Pulmonary artery endothelial cell (primary cell): ENCODE results near the gene AQR. TPM values are rescaled to one million over a fixed set of nuclear protein-coding genes. Genes with fewer than 3 reads are reported as not detected.
"Not testable (repeated sequence)": the region's sequence is repeated elsewhere in the genome, so short reads cannot be mapped to it uniquely, and the experiment has no call there.

Experiments used
- DNase-seq: peaks from one replicate; pipeline ENCODE4 v3.0.0-alpha.2; 2011; ENCODE audit warnings: low read depth, low spot score
- total RNA-seq: library from RNA; depleted of rRNA; stranded (reverse); fragments of >200 nt; gene quantifications from 2 replicates; pipeline ENCODE4 v1.2.3, GENCODE V29; 2014

Gene AQR
- total RNA-seq, 1 donor from 2014 or later, result 23.8 TPM

DNA sequence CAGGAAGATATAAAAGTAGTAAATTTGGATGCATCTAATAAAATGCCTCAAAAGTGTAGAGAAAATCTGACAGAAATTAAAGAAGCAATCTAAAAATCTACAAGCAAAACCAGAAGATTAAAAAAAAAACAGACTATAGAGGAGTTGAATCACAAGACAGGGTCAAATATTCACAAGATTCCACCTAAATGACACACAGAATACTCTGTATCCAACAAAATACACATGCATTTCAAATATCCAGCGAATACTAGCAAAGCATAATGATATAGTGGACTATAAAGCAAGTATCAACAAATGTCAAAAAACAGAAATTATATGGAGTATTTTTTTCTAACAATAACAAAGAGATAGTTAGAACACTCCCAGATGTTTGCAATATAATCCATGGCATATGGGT is 153.7 kb downstream of the AQR start:
- DNase-seq, result no peak

DNA sequence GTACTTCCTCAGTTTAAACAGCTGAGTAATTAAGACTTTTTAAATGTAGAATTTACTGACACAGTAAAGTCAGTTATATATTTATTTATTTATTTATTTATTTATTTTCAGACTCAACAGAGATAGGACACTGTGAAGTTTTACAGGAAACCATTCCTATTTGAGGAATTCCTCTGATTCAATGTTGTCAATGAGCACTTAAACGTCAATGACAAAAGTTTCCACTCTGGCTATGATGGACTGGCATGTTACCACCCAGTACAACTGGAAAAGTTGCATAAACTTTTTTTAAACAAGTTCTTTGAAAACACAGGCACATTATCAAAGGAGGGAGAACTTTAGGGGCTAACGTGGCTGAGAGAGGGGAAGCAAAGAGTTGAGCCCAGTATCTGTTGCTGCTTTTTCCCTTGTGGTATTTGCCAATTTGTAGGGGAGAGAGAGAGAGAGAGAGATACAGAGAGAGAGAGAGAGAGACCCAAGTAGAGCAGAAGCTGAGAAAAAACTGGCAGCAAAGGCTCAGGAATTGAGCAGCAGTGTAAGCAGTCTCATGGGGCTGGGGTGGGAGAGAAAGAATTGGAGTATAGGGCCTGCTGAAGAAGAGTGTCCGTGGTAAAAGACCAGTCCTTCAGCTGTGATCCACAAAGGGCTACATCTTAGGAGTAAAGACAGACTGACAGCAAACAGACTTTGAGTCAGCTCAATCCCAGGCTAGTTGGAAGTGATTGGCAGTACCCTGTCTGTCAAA is 155.9 kb downstream of the AQR start:
- no peak for DNase-seq

DNA sequence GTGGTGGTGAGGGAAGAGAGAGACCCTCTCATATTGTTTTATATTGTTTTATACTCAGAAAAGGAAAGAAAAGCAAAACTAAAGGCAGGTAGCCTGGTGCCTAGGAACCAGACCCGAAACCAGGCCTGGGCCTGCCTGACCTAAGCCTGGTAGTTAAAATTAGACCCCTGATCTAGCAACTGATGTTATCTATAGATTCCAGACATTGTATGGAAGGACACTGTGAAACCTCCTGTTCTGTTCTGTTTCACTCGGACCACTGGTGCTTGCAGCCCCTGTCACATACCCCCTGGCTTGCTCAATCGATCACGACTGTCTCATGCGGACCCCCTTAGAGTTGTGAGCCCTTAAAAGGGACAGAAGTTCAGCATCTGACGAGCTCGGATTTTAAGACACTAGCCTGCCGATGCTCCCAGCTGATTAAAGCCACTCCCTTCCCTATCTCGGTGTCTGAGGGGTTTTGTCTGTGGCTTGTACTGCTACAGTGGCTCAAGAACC is 156.6 kb downstream of the AQR start:
- not testable (repeated sequence) for DNase-seq

DNA sequence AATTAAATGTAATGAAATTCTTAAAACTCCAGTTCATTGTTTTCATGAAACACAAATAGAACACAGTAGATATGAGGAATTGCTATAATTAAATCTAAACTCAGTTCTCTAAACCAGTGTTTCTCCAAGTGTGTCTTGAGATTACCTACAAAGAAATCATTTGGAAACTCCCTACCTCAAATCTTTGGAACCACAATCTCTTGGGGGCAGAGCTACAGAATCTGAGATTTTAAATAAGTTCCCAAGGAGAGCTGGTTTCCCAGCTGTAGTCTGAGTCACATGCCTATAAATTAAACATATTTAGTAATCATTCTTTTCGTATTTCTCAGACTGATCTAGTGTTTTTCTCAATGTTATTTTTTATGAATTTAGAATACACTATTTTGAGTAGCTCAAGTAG is 157.2 kb downstream of the AQR start:
- DNase-seq, result no peak

DNA sequence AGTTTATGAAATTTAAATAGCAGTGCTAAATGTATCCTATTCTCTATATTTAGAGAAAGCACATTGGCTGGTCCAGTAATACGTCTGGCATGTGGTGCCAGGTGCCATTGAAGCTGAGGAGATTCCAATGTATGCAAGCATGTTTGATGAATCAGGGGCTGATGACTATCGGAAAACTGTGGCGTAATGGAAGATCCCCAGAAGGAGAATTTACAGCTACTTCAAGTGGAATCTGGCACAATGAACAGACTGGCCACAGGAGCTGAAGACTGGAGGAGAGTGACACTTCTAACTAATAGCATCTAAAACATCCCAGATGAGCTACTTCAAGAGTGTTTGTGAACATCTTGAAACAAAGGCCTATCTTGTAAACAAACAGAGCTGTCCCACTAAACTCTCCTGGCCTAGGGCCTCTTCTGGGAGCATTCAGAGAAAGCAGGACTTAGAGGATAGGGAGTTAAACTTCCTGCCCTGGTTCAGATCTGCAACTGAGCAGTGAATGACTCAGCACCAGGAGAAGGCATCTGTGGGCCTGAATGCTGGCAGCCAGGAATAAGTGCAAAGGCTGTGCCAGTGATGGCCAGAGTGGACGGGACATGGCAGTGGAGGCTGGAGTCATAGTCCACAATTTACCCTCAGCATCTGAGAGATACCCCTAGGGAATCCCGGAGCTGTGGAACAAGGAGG is 159.0 kb downstream of the AQR start:
- DNase-seq, result no peak

DNA sequence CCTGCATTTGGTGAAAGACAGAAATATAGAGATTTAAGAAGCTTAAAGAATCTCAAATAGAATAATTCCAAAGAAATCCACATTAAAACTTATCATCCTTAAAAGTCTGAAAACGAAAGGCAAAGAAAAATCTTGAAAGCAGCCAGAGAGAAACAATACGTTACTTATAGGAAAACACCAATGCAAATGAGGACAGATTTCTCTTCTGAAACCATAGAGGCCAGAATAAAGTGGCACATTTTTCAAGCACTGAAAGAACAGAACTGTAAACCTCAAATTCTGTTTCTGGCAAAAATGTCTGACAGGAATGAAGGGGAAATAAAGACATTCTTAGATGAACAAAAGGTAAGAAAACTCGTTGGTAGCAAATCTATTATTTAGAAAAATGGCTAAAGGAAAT is 160.4 kb downstream of the AQR start:
- no peak for DNase-seq

DNA sequence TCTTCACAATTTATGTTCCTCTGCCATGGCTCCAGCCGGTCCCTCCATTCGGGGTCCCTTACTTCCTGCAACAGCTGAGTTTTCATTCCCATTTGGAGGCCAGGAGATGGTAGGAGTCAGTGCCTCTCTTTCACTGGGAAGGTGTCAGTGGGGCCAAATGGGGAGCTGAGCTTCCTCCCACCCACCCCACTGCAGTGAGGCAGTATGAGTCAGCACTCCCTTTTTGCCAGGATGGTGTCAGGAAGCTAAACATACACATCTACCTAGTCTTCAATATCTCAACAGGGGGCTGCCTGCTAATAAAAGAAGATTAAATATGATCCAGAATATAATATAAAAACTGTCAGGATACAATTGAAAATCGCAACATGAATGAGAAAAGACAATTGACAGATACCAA is 161.5 kb downstream of the AQR start:
- DNase-seq, result no peak

DNA sequence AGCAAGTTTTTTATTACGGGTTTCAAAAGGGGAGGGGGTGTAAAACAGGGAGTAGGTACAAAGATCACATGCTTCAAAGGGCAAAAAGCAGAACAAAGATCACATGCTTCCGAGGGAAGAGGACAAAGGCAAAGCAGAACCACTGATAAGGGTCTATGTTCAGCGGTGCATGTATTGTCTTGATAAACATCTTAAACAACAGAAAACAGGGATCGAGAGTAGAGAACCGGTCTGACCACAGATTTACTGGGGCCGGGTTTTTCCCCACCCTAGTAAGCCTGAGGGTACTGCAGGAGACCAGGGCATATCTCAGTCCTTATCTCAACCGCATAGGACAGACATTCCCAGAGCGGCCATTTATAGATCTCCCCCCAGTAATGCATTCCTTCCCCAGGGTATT is 162.3 kb downstream of the AQR start:
- not testable (repeated sequence) for DNase-seq

DNA sequence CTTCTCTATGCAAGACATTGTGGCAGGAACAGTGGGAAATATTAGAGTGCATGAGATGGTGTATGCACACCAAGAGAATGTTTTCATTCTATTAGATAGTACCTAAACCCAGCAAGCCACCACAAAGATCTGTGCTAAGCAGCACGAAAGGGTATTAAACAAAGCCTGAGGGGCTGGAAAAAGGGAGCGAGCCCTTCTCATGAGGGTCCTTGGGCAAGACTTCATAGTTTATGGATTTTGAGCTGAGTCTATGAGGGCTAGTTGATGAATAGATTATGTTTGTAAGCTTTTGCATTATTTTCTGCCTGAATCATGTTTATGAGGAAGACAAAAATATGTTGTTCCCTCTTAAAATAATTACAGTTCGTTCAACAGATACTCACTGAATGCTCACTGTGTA is 164.8 kb downstream of the AQR start:
- DNase-seq, result no peak

DNA sequence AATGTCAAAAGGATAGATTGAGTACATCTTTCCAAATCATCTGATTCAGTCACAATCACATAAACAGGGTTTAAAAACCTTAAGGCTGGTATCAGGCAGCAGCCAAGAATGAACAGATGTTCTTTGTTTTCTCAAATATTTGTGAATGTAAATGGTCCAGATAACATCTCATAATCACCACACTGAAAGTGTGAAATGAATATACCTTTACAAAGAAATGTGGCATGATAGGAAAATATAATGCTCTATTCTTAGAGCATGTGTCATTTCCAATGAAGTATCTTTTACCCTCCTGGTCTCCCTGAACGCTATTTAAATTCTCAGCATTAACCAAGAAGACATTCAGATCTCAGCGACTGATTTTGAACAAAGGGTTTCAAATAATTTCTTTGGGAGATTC is 165.4 kb downstream of the AQR start:
- no peak for DNase-seq

DNA sequence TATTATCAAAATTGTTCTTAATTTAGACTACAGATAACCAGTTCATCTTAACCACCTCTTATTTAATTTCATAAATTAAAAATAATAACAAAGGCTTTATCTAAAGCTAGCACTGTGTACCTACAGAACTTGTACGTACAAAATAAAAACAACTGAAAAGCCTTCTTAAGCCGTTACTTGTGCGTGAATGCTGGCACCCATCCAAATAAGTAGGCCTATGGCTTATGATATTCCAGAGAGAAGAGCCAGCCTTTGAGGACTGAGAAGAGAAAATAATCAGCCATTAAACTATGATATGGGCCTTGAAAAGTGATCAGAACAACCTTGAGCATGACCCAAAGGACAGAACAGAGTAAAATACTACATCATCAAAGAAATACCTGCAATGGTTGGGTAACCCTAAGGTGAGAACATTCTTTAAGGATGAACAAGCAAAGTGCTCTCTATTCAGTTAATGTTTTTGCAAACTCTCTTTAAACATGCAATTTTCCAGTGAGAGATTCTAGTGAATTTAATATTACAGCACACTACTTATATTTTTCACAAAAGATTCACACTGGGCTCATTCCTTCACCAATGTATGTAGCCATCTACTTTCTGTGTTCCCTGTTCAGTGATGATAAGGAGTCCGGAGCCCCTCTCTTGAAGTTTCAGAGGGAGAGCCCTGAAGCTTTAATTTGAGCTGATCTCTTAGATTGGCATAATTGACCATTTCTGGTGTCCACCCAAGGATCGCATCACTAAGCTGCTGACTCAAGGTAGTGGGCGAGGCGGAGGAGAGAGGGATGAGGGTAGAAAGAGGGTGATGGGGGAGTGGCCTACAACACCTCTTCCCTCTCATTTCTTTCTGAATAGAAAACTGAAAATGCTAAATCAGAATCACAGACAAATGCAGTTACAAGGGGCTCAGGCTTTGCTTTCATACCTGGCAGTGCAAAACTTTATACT is 166.5 kb downstream of the AQR start:
- no peak for DNase-seq

DNA sequence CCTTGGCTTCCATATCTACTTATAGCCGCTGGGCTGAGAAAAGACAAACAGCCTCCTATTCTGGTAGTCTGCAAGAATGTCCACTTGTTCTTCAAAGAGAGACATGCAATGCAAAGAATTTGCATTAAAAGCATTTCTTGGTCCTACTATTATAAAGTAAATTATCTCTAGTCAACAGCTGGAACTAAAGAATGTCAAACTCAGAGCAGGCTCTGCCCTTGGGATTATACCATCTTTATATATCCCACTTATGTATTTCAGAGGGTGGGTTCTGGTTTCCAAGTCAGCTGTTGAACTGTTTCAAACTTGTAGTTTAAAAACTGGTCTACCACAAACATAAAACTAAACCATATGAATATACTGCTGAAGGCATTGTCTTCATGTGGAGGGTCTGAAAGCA is 167.2 kb downstream of the AQR start:
- no peak for DNase-seq

Other genes starting within 250 kb of the AQR start
- not detected in 2 replicates for gene GJD2, start 214.7 kb downstream of the AQR start, total RNA-seq
- gene ACTC1, start 174.2 kb downstream of the AQR start, total RNA-seq, result not detected in 2 replicates
- gene ZNF770, start 18.5 kb upstream of the AQR start, total RNA-seq, result 36.9 and 40.7 TPM in 2 replicates
- gene NANOGP8, start 115.6 kb upstream of the AQR start, total RNA-seq, result not detected in 2 replicates